Islet of Langerhans (tissue), 1 donor: ENCODE data around the gene HBG2.
"Not testable (repeated sequence)": the region's sequence is repeated elsewhere in the genome, so short reads cannot be mapped to it uniquely, and the experiment has no call there.

Experiments
- FAIRE-seq: peaks from one replicate; lab custom pipeline; 2011; peaks lifted over from hg19 to GRCh38; lab: Jason Lieb, UNC

HBG2 gene

DNA sequence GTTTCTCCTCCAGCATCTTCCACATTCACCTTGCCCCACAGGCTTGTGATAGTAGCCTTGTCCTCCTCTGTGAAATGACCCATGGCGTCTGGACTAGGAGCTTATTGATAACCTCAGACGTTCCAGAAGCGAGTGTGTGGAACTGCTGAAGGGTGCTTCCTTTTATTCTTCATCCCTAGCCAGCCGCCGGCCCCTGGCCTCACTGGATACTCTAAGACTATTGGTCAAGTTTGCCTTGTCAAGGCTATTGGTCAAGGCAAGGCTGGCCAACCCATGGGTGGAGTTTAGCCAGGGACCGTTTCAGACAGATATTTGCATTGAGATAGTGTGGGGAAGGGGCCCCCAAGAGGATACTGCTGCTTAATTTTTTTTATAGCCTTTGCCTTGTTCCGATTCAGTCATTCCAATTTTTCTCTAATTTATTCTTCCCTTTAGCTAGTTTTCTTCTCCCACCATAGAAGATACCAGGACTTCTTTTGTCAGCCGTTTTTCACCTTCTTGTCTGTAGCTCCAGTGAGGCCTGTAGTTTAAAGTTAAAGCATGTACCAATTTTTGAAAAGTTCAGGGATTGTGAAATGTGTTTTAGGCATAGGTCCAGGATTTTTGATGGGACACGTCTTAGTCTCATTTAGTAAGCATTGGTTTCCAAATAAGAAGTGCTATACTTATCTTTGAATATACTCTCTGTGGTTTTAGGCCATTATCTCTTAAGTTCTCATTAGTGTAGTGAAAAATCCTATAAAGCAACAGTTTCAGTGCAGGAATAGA lies at the start of gene HBG2:
Gene HBG2 (minus strand): TSS at position 136 of the 768 bp plus-strand sequence. CDS start 53 bp downstream, at position 83.
- not testable (repeated sequence) for FAIRE-seq

DNA sequence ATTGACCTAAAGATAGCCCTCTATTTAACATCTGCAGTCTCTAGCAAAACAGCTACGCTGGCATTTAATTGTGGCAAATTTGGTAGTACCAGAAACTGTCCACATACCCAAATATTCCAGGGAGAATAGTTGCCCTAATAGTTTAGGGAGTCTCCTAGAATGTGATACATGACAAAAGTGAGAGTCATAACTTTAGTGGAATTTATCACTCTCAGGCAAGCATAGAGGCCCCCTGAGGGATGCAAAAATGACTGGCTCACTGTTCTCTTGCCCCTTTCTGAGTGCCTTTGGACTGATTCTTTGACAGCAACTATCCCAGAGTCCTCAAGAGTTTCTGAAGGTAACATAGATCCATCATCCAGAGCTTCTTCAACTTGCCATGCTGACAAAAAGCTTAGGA lies 49.5 kb upstream of the HBG2 start:
- no peak for FAIRE-seq

DNA sequence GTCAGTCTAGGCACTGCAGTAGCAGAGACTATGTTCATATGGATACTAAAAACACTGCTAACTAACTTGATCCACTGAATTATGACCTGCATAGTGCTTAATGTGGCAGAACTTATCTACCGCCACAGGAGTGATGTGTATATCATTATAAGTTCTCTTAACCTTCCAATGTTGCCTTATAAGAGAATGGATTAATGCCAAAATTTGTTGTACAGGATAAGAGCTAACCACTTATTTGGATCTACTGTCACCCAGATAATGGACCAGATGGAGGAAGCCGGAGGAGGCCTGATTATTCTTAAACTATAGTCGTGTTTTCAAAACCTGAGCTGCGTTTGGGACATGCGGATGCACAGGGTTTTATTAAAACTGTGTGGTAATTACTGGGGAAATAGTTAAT lies 49.0 kb upstream of the HBG2 start:
- no peak for FAIRE-seq

DNA sequence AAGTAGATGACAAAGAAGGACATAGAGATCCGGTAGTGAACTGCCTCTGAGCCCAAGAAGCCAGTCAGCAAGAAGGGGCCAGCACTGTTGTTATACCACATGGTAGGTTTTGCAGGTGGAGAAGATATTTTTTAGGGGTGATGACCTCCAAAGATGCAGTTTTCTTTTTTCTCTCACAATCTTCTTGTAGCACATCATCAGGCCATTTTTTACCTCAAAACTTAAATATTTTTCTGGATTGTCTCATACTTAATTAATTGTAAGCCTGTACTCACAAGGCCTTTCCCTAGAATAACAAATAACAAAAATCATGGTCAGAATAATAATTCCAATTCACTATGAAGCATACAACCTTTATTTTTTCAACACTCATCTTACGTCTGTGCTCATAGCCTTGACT lies 47.3 kb upstream of the HBG2 start, which contains the start of gene OR51B4:
Gene OR51B4 (minus strand): TSS at position 101 of the 400 bp plus-strand sequence. CDS start 0 bp downstream, at position 101.
- FAIRE-seq: no peak

DNA sequence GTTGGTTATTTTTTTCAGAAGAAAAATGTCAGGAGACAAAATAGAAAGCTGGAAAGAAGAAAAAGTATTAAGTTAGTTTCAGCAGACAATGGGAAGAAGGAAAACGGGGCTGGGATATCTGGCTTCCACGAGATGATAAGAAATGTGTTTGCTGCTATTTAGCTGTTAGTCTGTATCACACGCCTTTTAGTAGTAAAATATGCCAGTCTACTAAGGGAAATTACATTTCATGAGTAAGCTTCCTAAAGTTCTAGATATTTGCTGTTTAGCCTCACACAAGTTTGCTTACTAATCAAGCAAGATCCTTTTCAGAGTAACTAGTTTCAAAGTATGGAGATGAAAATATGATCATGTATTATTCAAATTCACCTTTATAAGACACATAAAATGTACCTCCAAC lies 45.7 kb upstream of the HBG2 start:
- no peak for FAIRE-seq

DNA sequence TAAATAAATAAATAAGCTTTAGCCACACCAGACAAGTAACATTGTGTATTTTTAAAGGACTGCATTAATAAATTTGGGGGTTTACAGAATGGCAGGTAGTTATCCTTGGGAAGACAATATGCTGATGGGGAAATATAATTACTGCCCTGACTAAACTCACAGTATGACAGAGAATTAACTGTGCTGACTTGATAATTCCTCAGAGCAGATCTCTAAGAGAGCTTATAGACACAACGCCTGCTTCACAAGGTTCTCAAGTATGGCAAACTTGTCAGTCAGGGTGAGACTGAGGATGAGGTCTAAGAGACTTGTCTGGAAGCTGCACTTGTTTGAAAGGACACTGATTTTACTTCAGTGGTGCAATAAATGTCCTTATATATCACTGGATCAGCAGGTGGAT lies 43.9 kb upstream of the HBG2 start:
- FAIRE-seq: no peak

DNA sequence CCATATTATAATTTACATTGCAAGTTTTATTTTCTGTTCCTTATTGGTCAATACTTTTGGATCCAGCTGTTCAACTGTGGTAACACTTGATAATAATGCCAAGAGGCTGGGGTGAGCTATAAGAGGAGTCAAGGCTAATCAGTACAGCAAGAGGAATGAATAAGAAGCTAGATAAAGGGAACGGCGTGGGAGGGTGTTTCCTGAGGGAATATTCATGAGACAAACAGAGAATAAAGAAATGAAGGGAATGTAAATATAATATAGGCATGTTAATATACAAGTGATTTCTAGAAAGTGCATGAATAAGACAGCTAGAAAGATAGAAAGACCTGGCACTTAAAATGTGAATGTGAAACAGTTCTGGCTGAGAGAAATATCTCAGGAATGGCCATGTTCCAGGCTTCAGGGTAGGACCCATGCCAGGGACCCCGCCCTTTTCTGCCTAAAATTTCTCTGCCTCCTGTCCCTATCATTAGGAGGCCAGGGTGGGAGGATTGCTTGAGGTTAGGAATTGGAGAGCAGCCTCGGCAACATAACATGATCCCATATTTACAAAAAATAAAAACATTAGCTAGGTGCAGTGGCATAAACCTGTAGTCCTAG lies 43.2 kb upstream of the HBG2 start:
- no peak for FAIRE-seq

DNA sequence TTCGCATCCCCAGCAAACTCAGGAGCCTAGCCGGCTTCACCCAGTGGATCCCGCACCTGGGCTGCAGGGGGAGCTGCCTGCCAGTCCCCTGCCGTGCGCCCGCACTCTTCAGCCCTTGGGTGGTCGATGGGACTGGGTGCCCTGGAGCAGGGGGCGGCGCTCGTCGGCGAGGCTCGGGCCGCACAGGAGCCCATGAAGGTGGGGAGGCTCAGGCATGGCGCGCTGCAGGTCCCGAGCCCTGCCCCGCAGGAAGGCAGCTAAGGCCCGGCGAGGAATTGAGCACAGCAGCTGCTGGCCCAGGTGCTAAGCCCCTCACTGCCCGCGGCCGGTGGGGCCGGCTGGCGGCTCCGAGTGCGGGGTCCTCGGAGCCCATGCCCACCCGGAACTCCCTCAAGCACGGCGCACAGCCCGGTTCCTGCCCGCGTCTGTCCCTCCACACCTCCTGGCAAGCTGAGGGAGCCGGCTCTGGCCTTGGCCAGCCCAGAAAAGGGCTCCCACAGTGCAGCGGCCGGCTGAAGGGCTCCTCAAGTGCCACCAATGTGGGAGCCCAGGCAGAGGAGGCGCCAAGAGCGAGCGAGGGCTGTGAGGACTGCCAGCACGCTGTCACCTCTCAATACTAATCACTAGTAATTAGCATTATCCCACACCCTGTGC lies 39.9 kb upstream of the HBG2 start:
- FAIRE-seq: not testable (repeated sequence)

DNA sequence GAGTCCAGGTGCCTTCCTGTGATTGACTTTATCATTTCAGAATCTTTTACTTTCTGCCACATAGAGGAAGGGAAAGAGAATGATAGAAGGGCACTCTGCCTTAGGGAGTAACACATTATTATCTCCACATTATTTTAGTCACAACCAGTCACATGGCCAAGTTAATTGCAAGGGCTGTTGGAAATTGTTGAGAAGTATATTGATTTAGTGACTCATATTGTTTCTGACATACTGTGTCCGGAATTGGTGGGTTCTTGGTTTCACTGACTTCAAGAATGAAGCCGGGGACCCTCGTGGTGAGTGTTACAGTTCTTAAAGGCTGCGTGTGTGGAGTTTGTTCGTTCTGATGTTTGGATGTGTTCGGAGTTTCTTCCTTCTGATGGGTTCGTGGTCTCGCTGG lies 38.4 kb upstream of the HBG2 start:
- no peak for FAIRE-seq

DNA sequence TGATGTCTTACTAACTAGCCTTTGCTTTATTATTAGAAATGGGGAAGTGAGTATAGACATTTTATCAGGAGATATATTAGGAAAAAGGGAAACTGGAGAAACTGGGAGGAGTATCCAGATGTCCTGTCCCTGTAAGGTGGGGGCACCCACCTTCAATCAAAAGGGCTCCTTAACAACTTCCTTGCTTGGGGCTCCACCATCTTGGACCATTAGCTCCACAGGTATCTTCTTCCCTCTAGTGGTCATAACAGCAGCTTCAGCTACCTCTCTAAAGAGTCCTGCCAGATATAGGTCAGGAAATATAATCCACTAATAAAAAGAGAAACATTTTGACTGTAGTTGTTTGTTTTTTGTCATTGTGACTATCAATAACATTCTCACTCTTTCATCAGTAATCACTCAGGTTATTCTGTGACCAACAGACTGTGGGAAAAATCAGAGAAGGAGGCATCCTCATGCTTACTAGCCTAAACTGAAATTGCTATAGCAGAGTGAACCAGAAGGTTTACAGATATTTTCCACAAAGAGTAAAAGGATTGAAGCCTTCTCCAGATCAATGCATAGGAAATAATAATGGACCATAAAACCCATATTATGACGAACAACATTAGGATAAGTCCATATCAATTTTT lies 36.7 kb upstream of the HBG2 start:
- FAIRE-seq: no peak

DNA sequence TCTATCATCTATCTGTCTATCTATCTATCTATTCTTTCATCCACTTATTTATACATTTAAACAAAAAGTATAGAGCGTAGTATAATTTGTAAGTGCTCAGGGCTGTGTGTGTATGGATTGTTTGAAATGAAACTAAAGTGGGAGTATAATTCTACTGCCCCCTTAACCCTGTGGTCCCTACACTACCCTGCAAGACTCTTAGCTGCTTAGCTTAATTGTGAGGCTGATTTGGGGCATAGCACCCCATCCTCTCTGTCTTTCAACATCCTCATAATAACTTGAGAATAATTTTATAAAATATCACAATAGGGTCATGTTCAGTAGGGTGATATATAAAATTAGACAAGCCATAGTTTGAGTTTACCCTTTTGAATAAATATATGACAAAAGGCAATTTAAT lies 35.5 kb upstream of the HBG2 start:
- FAIRE-seq: no peak

DNA sequence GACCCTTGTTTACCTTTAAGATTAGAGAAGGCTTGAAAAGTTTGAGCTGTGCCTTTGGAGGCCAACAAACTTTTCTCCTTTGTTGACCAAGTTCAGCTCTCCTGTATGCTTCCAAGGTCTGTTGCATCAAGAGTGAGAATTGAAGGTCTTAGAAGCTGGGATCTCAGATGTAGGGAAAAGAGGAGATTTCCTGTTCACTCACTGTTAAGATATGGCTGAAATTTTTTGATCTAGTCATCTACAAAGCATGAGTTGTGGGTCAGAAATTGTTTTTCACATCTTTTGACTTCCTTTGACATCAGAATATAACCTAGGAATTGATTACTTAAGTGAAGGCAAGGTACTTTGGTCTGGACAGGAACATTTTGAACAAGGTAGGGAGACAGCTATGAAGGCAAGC lies 35.1 kb upstream of the HBG2 start:
- no peak for FAIRE-seq

DNA sequence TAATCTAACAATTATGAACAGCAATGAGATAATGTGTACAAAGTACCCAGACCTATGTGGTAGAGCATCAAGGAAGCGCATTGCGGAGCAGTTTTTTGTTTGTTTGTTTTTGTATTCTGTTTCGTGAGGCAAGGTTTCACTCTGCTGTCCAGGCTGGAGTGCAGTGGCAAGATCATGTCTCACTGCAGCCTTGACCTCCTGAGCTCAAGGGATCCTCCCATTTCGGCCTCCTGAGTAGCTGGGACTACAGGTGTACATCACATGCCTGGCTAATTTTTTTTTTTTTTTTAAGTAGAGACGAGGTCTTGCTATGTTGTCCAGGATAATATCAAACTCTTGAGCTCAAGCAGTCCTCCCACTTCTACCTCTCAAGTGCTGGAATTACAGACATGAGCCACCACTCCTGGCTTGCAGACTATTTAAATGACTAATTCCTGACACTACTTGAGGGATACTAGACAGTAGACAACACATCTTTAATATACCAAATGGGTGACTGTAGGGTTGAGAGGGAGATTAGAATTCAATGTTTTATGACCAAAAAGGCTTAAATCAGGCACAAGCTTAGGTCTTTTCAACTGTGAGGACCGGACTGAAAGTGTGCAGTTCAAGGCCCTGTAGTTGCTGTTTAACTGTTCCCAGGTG lies 34.4 kb upstream of the HBG2 start:
- no peak for FAIRE-seq

DNA sequence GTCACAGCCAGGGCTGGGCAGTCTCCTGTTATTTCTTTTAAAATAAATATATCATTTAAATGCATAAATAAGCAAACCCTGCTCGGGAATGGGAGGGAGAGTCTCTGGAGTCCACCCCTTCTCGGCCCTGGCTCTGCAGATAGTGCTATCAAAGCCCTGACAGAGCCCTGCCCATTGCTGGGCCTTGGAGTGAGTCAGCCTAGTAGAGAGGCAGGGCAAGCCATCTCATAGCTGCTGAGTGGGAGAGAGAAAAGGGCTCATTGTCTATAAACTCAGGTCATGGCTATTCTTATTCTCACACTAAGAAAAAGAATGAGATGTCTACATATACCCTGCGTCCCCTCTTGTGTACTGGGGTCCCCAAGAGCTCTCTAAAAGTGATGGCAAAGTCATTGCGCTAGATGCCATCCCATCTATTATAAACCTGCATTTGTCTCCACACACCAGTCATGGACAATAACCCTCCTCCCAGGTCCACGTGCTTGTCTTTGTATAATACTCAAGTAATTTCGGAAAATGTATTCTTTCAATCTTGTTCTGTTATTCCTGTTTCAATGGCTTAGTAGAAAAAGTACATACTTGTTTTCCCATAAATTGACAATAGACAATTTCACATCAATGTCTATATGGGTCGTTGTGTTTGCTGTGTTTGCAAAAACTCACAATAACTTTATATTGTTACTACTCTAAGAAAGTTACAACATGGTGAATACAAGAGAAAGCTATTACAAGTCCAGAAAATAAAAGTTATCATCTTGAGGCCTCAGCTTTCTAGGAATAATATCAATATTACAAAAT lies 33.7 kb upstream of the HBG2 start:
- FAIRE-seq: no peak

DNA sequence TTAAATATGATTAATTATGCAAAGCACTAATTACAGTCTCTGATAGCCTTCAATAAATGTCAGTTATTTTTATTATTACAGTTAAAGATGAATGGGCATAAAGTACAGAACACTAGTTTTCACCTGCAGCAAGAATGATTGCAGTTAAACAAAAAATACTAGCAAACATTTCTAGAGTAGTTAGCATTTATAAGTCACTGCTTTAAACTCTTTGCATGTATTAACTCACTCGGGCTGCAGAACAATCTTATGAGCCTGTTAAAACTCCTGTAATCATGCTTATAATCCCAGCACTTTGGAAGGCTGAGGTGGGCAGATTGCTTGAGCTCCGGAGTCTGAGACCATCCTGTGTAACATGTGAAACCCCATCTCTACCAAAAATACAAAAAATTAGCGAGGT lies 32.3 kb upstream of the HBG2 start:
- FAIRE-seq: no peak

DNA sequence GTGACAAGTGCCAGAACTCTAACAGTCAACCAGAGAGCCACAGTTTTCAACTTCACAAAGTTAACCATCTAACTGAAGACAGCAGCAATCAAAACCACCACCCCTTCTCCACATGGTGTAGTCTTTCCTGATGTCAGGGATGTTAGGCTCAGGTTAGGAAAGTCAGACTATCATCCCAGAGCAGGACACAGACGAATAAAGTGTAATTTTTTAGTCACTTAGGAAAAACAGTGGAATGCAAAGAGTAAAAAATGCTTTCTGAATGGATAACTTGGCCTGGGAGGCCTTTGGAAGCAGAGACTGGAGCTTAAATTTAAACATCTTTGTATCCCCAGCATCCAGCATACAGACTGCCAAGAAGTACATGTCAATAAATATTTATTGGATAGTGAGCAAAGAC lies 31.8 kb upstream of the HBG2 start:
- FAIRE-seq: no peak

DNA sequence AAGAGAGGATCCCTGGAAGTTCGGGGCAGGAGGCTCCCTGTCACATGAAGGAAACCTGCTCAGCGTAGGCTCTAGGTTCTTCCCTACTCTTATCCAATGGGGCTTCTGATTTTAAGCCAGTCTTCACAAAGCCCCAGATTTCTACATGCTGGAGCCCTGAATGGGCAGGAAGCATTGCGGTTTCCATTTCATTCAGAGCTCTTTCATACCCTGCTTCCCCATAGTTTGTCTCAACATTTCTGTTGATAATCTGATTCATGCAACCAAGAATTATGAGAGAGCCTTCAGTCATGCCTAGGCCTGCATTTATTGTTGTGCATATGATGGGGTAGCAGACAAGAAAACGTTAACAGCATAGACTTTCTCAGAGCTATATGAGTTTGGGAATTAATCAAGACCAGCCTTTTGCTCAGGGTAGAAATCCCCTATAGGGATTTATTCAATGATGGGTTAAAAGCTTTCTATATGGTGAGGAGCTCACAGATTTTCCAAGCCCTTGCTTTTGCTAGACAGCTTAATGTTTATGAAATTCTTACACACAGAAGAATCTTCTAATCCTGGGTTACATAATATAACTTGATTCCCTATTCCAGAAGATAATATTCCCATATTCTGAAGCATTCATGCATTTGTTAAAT lies 31.2 kb upstream of the HBG2 start:
- no peak for FAIRE-seq

DNA sequence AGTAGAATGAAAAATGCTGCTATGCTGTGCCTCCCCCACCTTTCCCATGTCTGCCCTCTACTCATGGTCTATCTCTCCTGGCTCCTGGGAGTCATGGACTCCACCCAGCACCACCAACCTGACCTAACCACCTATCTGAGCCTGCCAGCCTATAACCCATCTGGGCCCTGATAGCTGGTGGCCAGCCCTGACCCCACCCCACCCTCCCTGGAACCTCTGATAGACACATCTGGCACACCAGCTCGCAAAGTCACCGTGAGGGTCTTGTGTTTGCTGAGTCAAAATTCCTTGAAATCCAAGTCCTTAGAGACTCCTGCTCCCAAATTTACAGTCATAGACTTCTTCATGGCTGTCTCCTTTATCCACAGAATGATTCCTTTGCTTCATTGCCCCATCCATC lies 30.1 kb upstream of the HBG2 start:
- FAIRE-seq: no peak

DNA sequence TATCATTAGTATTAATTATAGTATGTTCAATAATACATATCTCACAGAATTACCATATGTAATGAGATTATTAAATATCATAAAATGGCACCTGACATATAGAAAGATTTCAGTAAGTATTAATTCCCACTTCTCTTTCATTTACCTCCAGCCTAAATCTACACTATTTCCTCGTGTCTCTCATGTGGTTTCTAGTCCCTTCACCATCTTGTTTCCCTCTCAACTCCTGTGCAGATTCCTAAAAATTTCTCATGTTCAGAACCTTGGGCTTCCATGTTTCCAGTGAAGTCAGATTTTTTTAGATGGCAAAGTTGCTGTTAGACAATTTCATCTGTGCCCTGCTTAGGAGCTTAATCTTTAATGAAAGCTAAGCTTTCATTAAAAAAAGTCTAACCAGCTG lies 29.3 kb upstream of the HBG2 start:
- FAIRE-seq: no peak

DNA sequence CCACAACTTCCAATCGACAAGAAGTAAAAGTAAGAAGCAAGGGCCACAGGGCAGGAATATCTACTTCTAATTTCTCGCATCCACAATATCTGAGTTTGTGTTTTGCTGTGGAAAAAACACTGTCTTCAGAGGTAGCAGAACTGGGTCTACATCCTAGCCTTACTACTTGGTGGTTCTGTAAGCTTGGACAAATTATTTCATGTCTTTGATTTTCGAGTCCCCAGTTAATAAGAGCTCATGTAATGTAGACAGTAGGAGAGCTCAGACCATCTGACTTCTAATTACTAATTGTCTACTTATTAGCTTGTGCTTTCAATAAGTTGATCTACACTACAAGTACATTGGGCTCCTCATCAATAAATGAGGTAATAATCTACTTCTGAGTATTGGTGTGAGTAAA lies 28.5 kb upstream of the HBG2 start:
- no peak for FAIRE-seq

DNA sequence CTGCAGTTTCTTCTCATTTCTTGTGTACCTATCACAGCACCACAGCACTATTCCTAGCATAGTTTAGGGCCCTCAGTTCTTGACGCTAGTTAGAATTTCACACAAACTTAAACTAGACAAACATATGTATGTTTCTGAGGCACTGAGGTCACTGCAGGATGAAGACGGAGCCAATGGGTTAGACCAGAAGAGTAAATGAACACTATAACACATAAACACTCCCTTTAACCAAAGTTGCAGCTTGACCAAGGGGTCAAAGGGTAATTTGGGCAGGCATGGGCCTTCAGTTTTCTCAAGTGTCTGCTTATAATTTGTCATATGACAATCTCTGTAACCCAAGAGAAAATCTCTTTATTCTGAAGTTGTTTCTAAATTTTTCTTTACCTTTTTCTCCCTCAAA lies 28.0 kb upstream of the HBG2 start:
- FAIRE-seq: no peak
